ENCODE results near the gene PDZD2.

- no peak for TF ChIP-seq POLR2AphosphoS5 (IDR thresholded peaks at IDR 0.05)
- no peak for TF ChIP-seq CTCF (IDR thresholded peaks at IDR 0.05)
- TF ChIP-seq POLR2A (IDR thresholded peaks at IDR 0.05): no peak
- no peak for TF ChIP-seq EP300 (IDR thresholded peaks at IDR 0.05)
These were observed 422.3 kb downstream of the PDZD2 start for GRCh38 chr5:32061236-32061635.

All from stomach (tissue), 4 donors.